ENCODE results near the gene BCAS3. TPM values are rescaled to one million over a fixed set of nuclear protein-coding genes. Genes with fewer than 3 reads are reported as not detected.

Gene BCAS3
- total RNA-seq, 4 donors from 2014 or later, result 18.2 to 60.6 (median 23.4) TPM

GRCh38 chr17:61345825-61346666 is 668.4 kb downstream of the BCAS3 start:
- Histone ChIP-seq H3K27me3 (no peaks in the 10 kb centered on the region), H3K4me3 (no peak overlapping the region), H3K27ac (no peak overlapping the region), H3K9me3 (no peaks in the 10 kb centered on the region), H3K36me3 (no peaks in the 10 kb centered on the region), H3K4me1 (no peaks in the 10 kb centered on the region)
- no peak for ATAC-seq
- TF ChIP-seq CTCF (IDR thresholded peaks at IDR 0.05 in 4 of 5, conservative IDR thresholded peaks at IDR 0.05 in 1 of 5) (no peak), POLR2A (IDR thresholded peaks at IDR 0.05) (no peak)
- intact Hi-C loops (cut with DNase I; ENCODE audit: low total_unique reads), result no loop called here
- no peak for DNase-seq
- in situ Hi-C loops (cut with MboI; ENCODE audit: low sequenced_read_pairs in 4 of 4), result no loop called here

DNA sequence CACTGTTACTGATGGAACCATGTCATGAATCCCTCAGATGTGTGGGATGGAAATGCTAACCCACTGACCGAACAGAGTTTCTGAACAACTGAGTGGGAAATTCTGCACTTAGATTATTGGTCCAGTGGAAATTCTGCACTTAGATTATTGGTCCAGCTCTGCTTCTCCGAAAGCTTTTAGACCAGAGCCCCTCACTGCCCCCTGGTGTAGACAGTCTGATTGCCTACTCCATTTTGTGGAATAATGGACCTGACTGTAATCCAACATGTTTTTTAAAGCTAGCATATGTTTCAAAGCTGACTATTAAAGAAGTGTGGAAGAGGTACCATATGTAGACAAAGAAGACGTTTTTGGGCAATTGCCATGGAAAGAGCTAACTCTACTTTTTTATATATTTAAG is 671.7 kb downstream of the BCAS3 start:
- no peaks in the 10 kb centered on the region for H3K36me3 ChIP-seq
- H3K9me3 ChIP-seq, result no peaks in the 10 kb centered on the region
- no peak overlapping the region for H3K27ac ChIP-seq
- ATAC-seq (no peak), DNase-seq (no peak)
- no peaks in the 10 kb centered on the region for H3K4me1 ChIP-seq
- in situ Hi-C loops (cut with MboI; ENCODE audit: low sequenced_read_pairs in 4 of 4), result no loop called here
- no peaks in the 10 kb centered on the region for H3K27me3 ChIP-seq
- no peak overlapping the region for H3K4me3 ChIP-seq
- intact Hi-C loops (cut with DNase I; ENCODE audit: low total_unique reads), result no loop called here
- TF ChIP-seq CTCF (IDR thresholded peaks at IDR 0.05 in 4 of 5, conservative IDR thresholded peaks at IDR 0.05 in 1 of 5), result no peak
- no peak for TF ChIP-seq POLR2A (IDR thresholded peaks at IDR 0.05)

DNA sequence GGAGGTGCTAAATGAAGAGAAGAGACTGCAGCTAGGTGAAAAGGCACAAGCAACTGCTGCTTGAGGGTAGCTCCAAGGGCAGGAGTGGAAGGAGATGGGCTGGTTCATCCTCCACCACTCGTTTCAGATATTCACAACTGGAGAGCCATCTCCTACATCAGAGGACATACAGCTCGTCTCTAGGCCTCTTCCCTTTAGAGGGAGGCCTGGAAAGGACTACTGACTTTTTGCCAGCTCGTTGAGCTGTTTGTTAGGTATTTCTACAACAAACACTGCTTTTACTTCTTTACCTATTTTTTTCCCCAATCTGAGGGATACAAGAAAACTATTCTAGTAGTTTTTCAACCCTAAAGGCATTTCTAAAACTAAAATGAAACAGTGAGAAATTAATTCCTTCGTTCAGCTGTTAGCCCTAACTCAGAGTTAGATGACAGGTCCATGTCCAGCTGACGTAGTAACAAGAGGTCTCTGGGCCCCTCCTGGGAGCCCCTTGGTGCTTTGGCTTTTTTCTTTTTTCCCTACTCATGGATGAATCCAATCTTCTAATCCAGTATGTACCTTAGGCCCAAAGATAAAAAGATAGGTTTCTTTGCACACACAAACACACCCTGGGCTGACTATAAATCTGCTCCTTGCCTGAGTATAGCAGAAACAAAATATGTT is 674.2 kb downstream of the BCAS3 start:
- Histone ChIP-seq H3K4me3 (no peak overlapping the region), H3K27ac (no peak overlapping the region), H3K36me3 (no peaks in the 10 kb centered on the region), H3K4me1 (no peaks in the 10 kb centered on the region), H3K9me3 (no peaks in the 10 kb centered on the region), H3K27me3 (no peaks in the 10 kb centered on the region)
- no peak for DNase-seq
- no peak for TF ChIP-seq CTCF (IDR thresholded peaks at IDR 0.05 in 4 of 5, conservative IDR thresholded peaks at IDR 0.05 in 1 of 5)
- no peak for TF ChIP-seq POLR2A (IDR thresholded peaks at IDR 0.05)
- in situ Hi-C loops (cut with MboI; ENCODE audit: low sequenced_read_pairs in 4 of 4) (no loop called here), intact Hi-C loops (cut with DNase I; ENCODE audit: low total_unique reads) (no loop called here)
- no peak for ATAC-seq

DNA sequence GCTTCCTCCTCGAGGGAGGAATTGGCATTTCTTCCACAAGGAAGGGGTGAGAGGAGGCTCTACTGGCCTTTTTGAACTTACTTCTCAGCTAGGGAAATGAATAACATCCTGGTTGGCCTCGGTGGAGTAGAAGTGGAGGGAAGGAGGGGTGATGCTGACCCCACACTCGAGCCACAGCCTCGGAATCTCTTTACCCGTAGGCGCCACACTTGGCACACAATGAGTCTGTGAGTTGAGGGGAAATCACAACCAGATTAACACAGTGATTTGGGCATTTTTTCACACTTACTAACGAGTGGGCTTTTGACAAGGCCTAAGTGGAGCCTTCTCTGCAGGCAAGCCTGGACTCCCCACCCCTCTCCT is 674.7 kb downstream of the BCAS3 start:
- Histone ChIP-seq H3K4me3 (no peak overlapping the region), H3K36me3 (no peaks in the 10 kb centered on the region), H3K27me3 (no peaks in the 10 kb centered on the region), H3K4me1 (no peaks in the 10 kb centered on the region), H3K9me3 (no peaks in the 10 kb centered on the region), H3K27ac (no peak overlapping the region)
- intact Hi-C loops (cut with DNase I; ENCODE audit: low total_unique reads), result no loop called here
- no peak for ATAC-seq
- TF ChIP-seq POLR2A (IDR thresholded peaks at IDR 0.05), result no peak
- TF ChIP-seq CTCF (IDR thresholded peaks at IDR 0.05 in 4 of 5, conservative IDR thresholded peaks at IDR 0.05 in 1 of 5), result no peak
- DNase-seq, result no peak
- in situ Hi-C loops (cut with MboI; ENCODE audit: low sequenced_read_pairs in 4 of 4), result no loop called here
